B cell (primary cell): Measurements from ENCODE around the gene CHRM2.

ENCODE experiments used
- CTCF ChIP-seq: fragments of 200-600 bp; IDR thresholded peaks from one replicate; pipeline ENCODE4 v1.8.0; 2022; ENCODE audit warnings: antibody characterized with exemption, mild to moderate bottlenecking
- EZH2 ChIP-seq: IDR thresholded peaks from 2 replicates; pipeline ENCODE4 v1.6.1; 2012; ENCODE audit warnings: borderline replicate concordance, low read depth, mild to moderate bottlenecking, moderate library complexity, low read length; ENCODE audit not compliant: insufficient read depth, poor library complexity, severe bottlenecking

DNA sequence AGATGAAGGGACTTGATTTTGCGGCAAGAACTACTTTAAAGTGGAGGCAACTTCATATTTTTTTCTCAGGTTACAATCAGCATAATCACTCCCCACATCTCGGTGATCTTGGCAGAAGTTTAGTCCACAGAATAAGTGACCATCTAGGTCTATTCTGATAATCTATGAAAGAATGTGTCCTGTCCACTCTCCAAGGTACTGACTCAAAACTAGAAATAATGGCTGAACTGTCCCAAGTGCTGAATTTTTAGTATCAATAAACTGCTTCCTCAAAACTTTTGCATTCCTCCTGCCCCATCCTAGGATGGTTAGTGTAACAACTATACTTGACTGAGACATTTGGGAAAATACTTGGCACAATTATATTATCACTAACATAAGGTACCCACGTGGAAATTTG lies 10.9 kb upstream of the CHRM2 start:
- TF ChIP-seq CTCF = no peak
- no peak for TF ChIP-seq EZH2
